ENCODE data around the gene CNTN5. TPM values are rescaled to one million over a fixed set of nuclear protein-coding genes. Genes with fewer than 3 reads are reported as not detected.

CNTN5 gene
- total and polyA plus RNA-seq, 10 of the 15 experiments (the other 5 are each of a cell fraction or from before 2014, with no cell fraction given): 0.01 TPM; not detected in 9

- Histone ChIP-seq H3K27ac (ENCODE audit: control insufficient read depth, insufficient read depth) (no peak overlapping the region), H3K4me1 (ENCODE audit: control insufficient read depth, insufficient read depth, low read length) (no peaks in the 10 kb centered on the region), H3K27me3 (replicated peaks in 1 of 2; ENCODE audit: control insufficient read depth in 2 of 2, insufficient read depth in 2 of 2, low read length in 1 of 2) (no peaks in the 10 kb centered on the region), H3K4me2 (ENCODE audit: control insufficient read depth, insufficient read depth) (no peak overlapping the region), H3K4me3 (no peak overlapping the region), H2AFZ (ENCODE audit: control insufficient read depth, low read depth, low read length) (no peak overlapping the region), H3K9ac (ENCODE audit: control insufficient read depth, insufficient read depth, low read length) (no peak overlapping the region), H3K9me3 (replicated peaks; ENCODE audit: control insufficient read depth, insufficient read depth, low read length) (no peaks in the 10 kb centered on the region), H3K79me2 (ENCODE audit: control insufficient read depth, insufficient read depth, low read length) (no peaks in the 10 kb centered on the region), H3K36me3 (ENCODE audit: control insufficient read depth in 2 of 2, insufficient read depth in 2 of 2, low read length in 1 of 2) (no peaks in the 10 kb centered on the region), H4K20me1 (ENCODE audit: control insufficient read depth, insufficient read depth) (no peaks in the 10 kb centered on the region)
- 0% methylated on average over 1 of the region's 1 CpG for WGBS (ENCODE audit: insufficient coverage, insufficient replicate concordance, low lambda C conversion rate, missing lambda C conversion rate)
- TF ChIP-seq MEF2A (IDR thresholded peaks at IDR 0.05; ENCODE audit: insufficient read depth, low read depth, low read length): no peak
- TF ChIP-seq RELB (IDR thresholded peaks at IDR 0.05; ENCODE audit: low read depth): no peak
- no peak for TF ChIP-seq RFX5 (IDR thresholded peaks at IDR 0.05; ENCODE audit: low read depth, low read length)
- TF ChIP-seq RCOR1 (conservative IDR thresholded peaks at IDR 0.05; ENCODE audit: low read depth, low read length): no peak
- TF ChIP-seq TARDBP (IDR thresholded peaks at IDR 0.05; ENCODE audit: borderline replicate concordance): no peak
- no peak for TF ChIP-seq SIN3A (IDR thresholded peaks at IDR 0.05; ENCODE audit: low read depth, low read length)
- no peak for TF ChIP-seq NR2F1 (conservative IDR thresholded peaks at IDR 0.05)
- no peak for TF ChIP-seq MXI1 (IDR thresholded peaks at IDR 0.05; ENCODE audit: low read depth, low read length)
- TF ChIP-seq TCF7 (IDR thresholded peaks at IDR 0.05; ENCODE audit: borderline replicate concordance): no peak
- no peak for TF ChIP-seq YY1 (IDR thresholded peaks at IDR 0.05; ENCODE audit: low read depth, low read length)
- TF ChIP-seq USF2 (IDR thresholded peaks at IDR 0.05; ENCODE audit: borderline replicate concordance, low read depth, low read length): no peak
- TF ChIP-seq ATF3 (IDR thresholded peaks at IDR 0.05; ENCODE audit: borderline replicate concordance, extremely low read depth, low read depth, low read length): no peak
- no peak for TF ChIP-seq ZBTB11 (CRISPR knock-in tag; IDR thresholded peaks at IDR 0.05)
- TF ChIP-seq FOS (IDR thresholded peaks at IDR 0.05; ENCODE audit: borderline replicate concordance, extremely low read depth, insufficient read length): no peak
- no peak for TF ChIP-seq SMARCA5 (IDR thresholded peaks at IDR 0.05)
- TF ChIP-seq TCF12 (IDR thresholded peaks at IDR 0.05; ENCODE audit: low read depth, low read length): no peak
- TF ChIP-seq NR2C2 (IDR thresholded peaks at IDR 0.05; ENCODE audit: borderline replicate concordance, control insufficient read depth, insufficient read length, low read depth): no peak
- TF ChIP-seq ETV6 (conservative IDR thresholded peaks at IDR 0.05 in 1 of 2, IDR thresholded peaks at IDR 0.05 in 1 of 2; ENCODE audit: borderline replicate concordance in 1 of 2, low read depth in 1 of 2): no peak
- DNase-seq (ENCODE audit: low read depth, low spot score) (no peak), FAIRE-seq (no peak), ATAC-seq (no peak)
- SMC1A ChIA-PET (ENCODE audit: uncharacterized antibody, unreplicated experiment): no interaction called here
- BruUV-seq (replicated peaks): no TSS peak
- POLR2A ChIA-PET: no interaction called here
- intact Hi-C loops (cut with micrococcal nuclease; ENCODE audit: unreplicated experiment): no loop called here
- in situ Hi-C loops (cut with MboI): no loop called here
- CTCF ChIA-PET: no interaction called here
- RAD21 ChIA-PET (ENCODE audit: unreplicated experiment): no interaction called here
Observed at GRCh38 chr11:99351624-99352023, 330.9 kb downstream of the CNTN5 start.
